GM12891 (cell line): ENCODE data around the gene DCDC2.
"Not testable (repeated sequence)": the region's sequence is repeated elsewhere in the genome, so short reads cannot be mapped to it uniquely, and the experiment has no call there.

Experiments used
- POLR2A ChIP-seq: IDR thresholded peaks from 2 replicates; pipeline ENCODE4 v1.6.1; 2011; ENCODE audit warnings: low read depth, low read length, control low read depth
- POLR2AphosphoS5 ChIP-seq: IDR thresholded peaks from 2 replicates; pipeline ENCODE4 v1.6.1; 2011; ENCODE audit warnings: low read depth, low read length, control low read depth
- TAF1 ChIP-seq: IDR thresholded peaks from 2 replicates; pipeline ENCODE4 v1.6.1; 2011; ENCODE audit warnings: low read depth, low read length, control low read depth

DNA sequence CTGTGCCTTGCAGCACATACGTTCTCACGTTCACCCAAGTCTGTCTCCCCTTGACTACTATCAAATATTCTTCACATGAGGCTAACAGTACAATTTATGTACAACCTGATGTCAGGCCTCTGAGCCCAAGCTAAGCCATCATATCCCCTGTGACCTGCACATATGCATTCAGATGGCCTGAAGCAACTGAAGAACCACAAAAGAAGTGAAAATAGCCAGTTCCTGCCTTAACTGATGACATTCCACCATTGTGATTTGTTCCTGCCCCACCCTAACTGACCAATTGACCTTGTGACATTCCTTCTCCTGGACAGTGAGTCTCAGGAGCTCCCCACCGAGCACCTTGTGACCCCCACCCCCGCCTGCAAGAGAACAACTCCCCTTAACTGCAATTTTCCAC is 46.1 kb downstream of the DCDC2 start:
- not testable (repeated sequence) for TF ChIP-seq POLR2A, POLR2AphosphoS5, TAF1
